ENCODE measurements around the gene DRGX. TPM values are rescaled to one million over a fixed set of nuclear protein-coding genes. Genes with fewer than 3 reads are reported as not detected.

Gene DRGX
- total and polyA plus RNA-seq, 10 of the 15 experiments (the other 5 are each of a cell fraction or from before 2014, with no cell fraction given) = not detected

- TF ChIP-seq RB1 (IDR thresholded peaks at IDR 0.05; ENCODE audit: borderline replicate concordance) = no peak
- no peak for TF ChIP-seq RAD51 (IDR thresholded peaks at IDR 0.05)
- TF ChIP-seq BCL11A (IDR thresholded peaks at IDR 0.05; ENCODE audit: low read depth, low read length) = peak; percentile 72; the same call in 1 of the 2 replicates
- peak in 1 of 2 experiments; percentile 88; a peak in 2 of 4 replicates for TF ChIP-seq EP300 (IDR thresholded peaks at IDR 0.05; ENCODE audit: borderline replicate concordance in 1 of 2, control insufficient read depth in 1 of 2, low read depth in 2 of 2, low read length in 2 of 2)
- TF ChIP-seq, protein P1, sequence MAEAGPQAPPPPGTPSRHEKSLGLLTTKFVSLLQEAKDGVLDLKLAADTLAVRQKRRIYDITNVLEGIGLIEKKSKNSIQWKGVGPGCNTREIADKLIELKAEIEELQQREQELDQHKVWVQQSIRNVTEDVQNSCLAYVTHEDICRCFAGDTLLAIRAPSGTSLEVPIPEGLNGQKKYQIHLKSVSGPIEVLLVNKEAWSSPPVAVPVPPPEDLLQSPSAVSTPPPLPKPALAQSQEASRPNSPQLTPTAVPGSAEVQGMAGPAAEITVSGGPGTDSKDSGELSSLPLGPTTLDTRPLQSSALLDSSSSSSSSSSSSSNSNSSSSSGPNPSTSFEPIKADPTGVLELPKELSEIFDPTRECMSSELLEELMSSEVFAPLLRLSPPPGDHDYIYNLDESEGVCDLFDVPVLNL (IDR thresholded peaks at IDR 0.05; ENCODE audit: low read depth, low read length) = no peak
- TF ChIP-seq, protein P2, sequence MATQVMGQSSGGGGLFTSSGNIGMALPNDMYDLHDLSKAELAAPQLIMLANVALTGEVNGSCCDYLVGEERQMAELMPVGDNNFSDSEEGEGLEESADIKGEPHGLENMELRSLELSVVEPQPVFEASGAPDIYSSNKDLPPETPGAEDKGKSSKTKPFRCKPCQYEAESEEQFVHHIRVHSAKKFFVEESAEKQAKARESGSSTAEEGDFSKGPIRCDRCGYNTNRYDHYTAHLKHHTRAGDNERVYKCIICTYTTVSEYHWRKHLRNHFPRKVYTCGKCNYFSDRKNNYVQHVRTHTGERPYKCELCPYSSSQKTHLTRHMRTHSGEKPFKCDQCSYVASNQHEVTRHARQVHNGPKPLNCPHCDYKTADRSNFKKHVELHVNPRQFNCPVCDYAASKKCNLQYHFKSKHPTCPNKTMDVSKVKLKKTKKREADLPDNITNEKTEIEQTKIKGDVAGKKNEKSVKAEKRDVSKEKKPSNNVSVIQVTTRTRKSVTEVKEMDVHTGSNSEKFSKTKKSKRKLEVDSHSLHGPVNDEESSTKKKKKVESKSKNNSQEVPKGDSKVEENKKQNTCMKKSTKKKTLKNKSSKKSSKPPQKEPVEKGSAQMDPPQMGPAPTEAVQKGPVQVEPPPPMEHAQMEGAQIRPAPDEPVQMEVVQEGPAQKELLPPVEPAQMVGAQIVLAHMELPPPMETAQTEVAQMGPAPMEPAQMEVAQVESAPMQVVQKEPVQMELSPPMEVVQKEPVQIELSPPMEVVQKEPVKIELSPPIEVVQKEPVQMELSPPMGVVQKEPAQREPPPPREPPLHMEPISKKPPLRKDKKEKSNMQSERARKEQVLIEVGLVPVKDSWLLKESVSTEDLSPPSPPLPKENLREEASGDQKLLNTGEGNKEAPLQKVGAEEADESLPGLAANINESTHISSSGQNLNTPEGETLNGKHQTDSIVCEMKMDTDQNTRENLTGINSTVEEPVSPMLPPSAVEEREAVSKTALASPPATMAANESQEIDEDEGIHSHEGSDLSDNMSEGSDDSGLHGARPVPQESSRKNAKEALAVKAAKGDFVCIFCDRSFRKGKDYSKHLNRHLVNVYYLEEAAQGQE (IDR thresholded peaks at IDR 0.05; ENCODE audit: low read depth, low read length) = no peak
- TF ChIP-seq FOXM1 (IDR thresholded peaks at IDR 0.05; ENCODE audit: low read depth, low read length) = no peak
- no peak for TF ChIP-seq CUX1 (IDR thresholded peaks at IDR 0.05; ENCODE audit: insufficient replicate concordance, low read depth, low read length)
- no peak for TF ChIP-seq ZNF384 (IDR thresholded peaks at IDR 0.05; ENCODE audit: borderline replicate concordance, low read depth, low read length)
- no peak for TF ChIP-seq HCFC1 (IDR thresholded peaks at IDR 0.05; ENCODE audit: low read length)
- TF ChIP-seq KDM1A (IDR thresholded peaks at IDR 0.05; ENCODE audit: borderline replicate concordance) = no peak
- TF ChIP-seq BMI1 (IDR thresholded peaks at IDR 0.05; ENCODE audit: borderline replicate concordance) = peak; percentile 22; the same call in 1 of the 2 replicates
- peak; percentile 91; the same call in 1 of the 2 replicates for TF ChIP-seq SPI1 (IDR thresholded peaks at IDR 0.05; ENCODE audit: borderline replicate concordance, insufficient read depth, low read depth, low read length)
- TF ChIP-seq PAX5 (IDR thresholded peaks at IDR 0.05; ENCODE audit: borderline replicate concordance, low read depth, low read length) = peak; percentile 55; the same call in 1 of the 2 replicates
- no peak for TF ChIP-seq PRDM15 (CRISPR knock-in tag; IDR thresholded peaks at IDR 0.05)
Observed at GRCh38 chr10:49362596-49363260, 33.2 kb downstream of the DRGX start (continued).

Data from GM12878 (cell line).